H1 (cell line): ENCODE results near the gene CAPN1. TPM values are rescaled to one million over a fixed set of nuclear protein-coding genes. Genes with fewer than 3 reads are reported as not detected.
"Not testable (repeated sequence)": the region's sequence is repeated elsewhere in the genome, so short reads cannot be mapped to it uniquely, and the experiment has no call there.

Source experiments
- CTCF ChIA-PET: fragments of 300-600 bp; sonication (Branson Sonifier 250); formaldehyde crosslinking; loops from one replicate; lab custom pipeline; 2021; ENCODE audit not compliant: partially characterized antibody; lab: Charles Lee
- POLR2A ChIA-PET: fragments of 300-600 bp; sonication (Branson Sonifier 250); formaldehyde crosslinking; loops from one replicate; lab custom pipeline; 2021; ENCODE audit warnings: inconsistent platforms; ENCODE audit not compliant: partially characterized antibody; lab: Charles Lee
- DNase-seq, 2 experiments: peaks; one replicate each; pipeline versions ENCODE4 v3.0.0 to v3.0.0-alpha.2; 2010 to 2022; ENCODE audit warnings: low spot score in 2 of 2, low read depth in 1 of 2, mixed read lengths in 1 of 2
- FAIRE-seq: peaks from 2 replicates; lab custom pipeline; 2011; peaks lifted over from hg19 to GRCh38; lab: Jason Lieb, UNC
- H2AFZ ChIP-seq: 2 replicates; pipeline ENCODE4 v1.8.1; 2012; ENCODE audit warnings: low read length, inconsistent platforms
- H2AK5ac ChIP-seq: 2 replicates; pipeline ENCODE4 v1.6.1; 2013; ENCODE audit warnings: low read depth, low read length
- H2BK120ac ChIP-seq: replicated peaks from 2 replicates; pipeline ENCODE3; 2013; ENCODE audit warnings: low read depth, low read length, inconsistent platforms
- H2BK12ac ChIP-seq: 2 replicates; pipeline ENCODE4 v1.6.1; 2013; ENCODE audit warnings: low read depth, low read length
- H2BK15ac ChIP-seq: 2 replicates; pipeline ENCODE4 v1.6.1; 2013; ENCODE audit warnings: low read length
- H2BK20ac ChIP-seq: 2 replicates; pipeline ENCODE4 v1.6.1; 2013; ENCODE audit warnings: low read length
- H2BK5ac ChIP-seq: 2 replicates; pipeline ENCODE4 v1.6.1; 2013; ENCODE audit warnings: low read depth, low read length
- H3K14ac ChIP-seq: 2 replicates; pipeline ENCODE4 v1.6.1; 2013; ENCODE audit warnings: inconsistent platforms; ENCODE audit not compliant: insufficient read length
- H3K18ac ChIP-seq: 2 replicates; pipeline ENCODE4 v1.6.1; 2013; ENCODE audit warnings: low read length; ENCODE audit errors: extremely low read depth
- H3K23ac ChIP-seq: 2 replicates; pipeline ENCODE4 v1.6.1; 2013; ENCODE audit warnings: inconsistent platforms; ENCODE audit not compliant: insufficient read length
- H3K23me2 ChIP-seq: 2 replicates; pipeline ENCODE4 v1.6.1; 2013; ENCODE audit warnings: low read depth, low read length
- H3K27ac ChIP-seq: 2 replicates; pipeline ENCODE4 v1.6.1; 2011; ENCODE audit warnings: low read depth, low read length, inconsistent platforms
- H3K27me3 ChIP-seq, 4 experiments: replicated peaks in 1 of 4; 1 replicate in 1 of 4; 2 replicates in 3 of 4; pipeline versions ENCODE4 v1.6.1 to v1.8.1; 2011 to 2013; ENCODE audit warnings: low read length in 3 of 4, mild to moderate bottlenecking in 3 of 4, inconsistent platforms in 2 of 4, mixed read lengths in 2 of 4, moderate library complexity in 1 of 4; ENCODE audit not compliant: control insufficient read depth in 3 of 4, insufficient read depth in 3 of 4; ENCODE audit errors: extremely low read depth in 1 of 4
- H3K36me3 ChIP-seq, 4 experiments: 2 replicates each; pipeline versions ENCODE4 v1.6.1 to v1.8.1; 2011 to 2013; ENCODE audit warnings: mild to moderate bottlenecking in 4 of 4, low read length in 3 of 4, moderate library complexity in 2 of 4, control low read depth in 1 of 4, inconsistent platforms in 1 of 4; ENCODE audit not compliant: insufficient read depth in 4 of 4, control insufficient read depth in 2 of 4
- H3K4ac ChIP-seq: replicated peaks from 2 replicates; pipeline ENCODE3; 2013; ENCODE audit warnings: low read length, low read depth, mixed read lengths, inconsistent platforms; ENCODE audit not compliant: insufficient read length
- H3K4me1 ChIP-seq, 4 experiments: replicated peaks in 1 of 4; 1 replicate in 1 of 4; 2 replicates in 3 of 4; pipeline versions ENCODE4 v1.6.1 to v1.8.1; 2011 to 2013; ENCODE audit warnings: low read length in 3 of 4, inconsistent platforms in 2 of 4, mixed read lengths in 1 of 4; ENCODE audit not compliant: insufficient read depth in 4 of 4, control insufficient read depth in 3 of 4
- H3K4me2 ChIP-seq, 2 experiments: 2 replicates each; pipeline versions ENCODE4 v1.6.1 to v1.8.1; 2011 to 2013; ENCODE audit warnings: low read depth in 2 of 2, low read length in 2 of 2, control low read depth in 1 of 2, inconsistent platforms in 1 of 2, mild to moderate bottlenecking in 1 of 2; ENCODE audit not compliant: insufficient read depth in 1 of 2
- H3K4me3 ChIP-seq, 4 experiments: fragments of 200-600, 300-600 bp in 1 of 4; sonication (generic), shearing (Covaris generic), sonication (Bioruptor Twin) in 1 of 4; 2 replicates each; pipeline versions ENCODE4 v1.5.1 to v1.8.1; 2011 to 2016; ENCODE audit warnings: low read length in 4 of 4, low read depth in 3 of 4, control low read depth in 2 of 4, inconsistent platforms in 2 of 4, mild to moderate bottlenecking in 2 of 4, mixed read lengths in 1 of 4, moderate library complexity in 1 of 4; ENCODE audit not compliant: insufficient read depth in 2 of 4; ENCODE audit errors: extremely low read depth in 1 of 4
- H3K56ac ChIP-seq: replicated peaks from 2 replicates; pipeline ENCODE3; 2013; ENCODE audit warnings: low read depth, mild to moderate bottlenecking, mixed read lengths, low read length, inconsistent platforms; ENCODE audit not compliant: insufficient read length
- H3K79me1 ChIP-seq: 2 replicates; pipeline ENCODE4 v1.6.1; 2013; ENCODE audit warnings: low read depth, low read length, control low read depth
- H3K79me2 ChIP-seq, 2 experiments: 2 replicates each; pipeline versions ENCODE4 v1.6.1 to v1.8.1; 2012 to 2013; ENCODE audit warnings: low read length in 2 of 2, mild to moderate bottlenecking in 2 of 2, inconsistent platforms in 1 of 2; ENCODE audit not compliant: insufficient read depth in 2 of 2, control insufficient read depth in 1 of 2
- H3K9ac ChIP-seq, 4 experiments: replicated peaks in 1 of 4; 1 replicate in 1 of 4; 2 replicates in 3 of 4; pipeline versions ENCODE4 v1.6.1 to v1.8.1; 2011 to 2013; ENCODE audit warnings: low read depth in 3 of 4, low read length in 3 of 4, control low read depth in 2 of 4, mild to moderate bottlenecking in 2 of 4, moderate library complexity in 2 of 4, inconsistent platforms in 1 of 4; ENCODE audit errors: extremely low read depth in 1 of 4
- H3K9me3 ChIP-seq, 2 experiments: 2 replicates each; pipeline versions ENCODE4 v1.6.1 to v1.8.1; 2012 to 2013; ENCODE audit warnings: mild to moderate bottlenecking in 2 of 2, moderate library complexity in 2 of 2, control low read depth in 1 of 2, inconsistent platforms in 1 of 2, low read depth in 1 of 2, low read length in 1 of 2, mixed read lengths in 1 of 2; ENCODE audit not compliant: insufficient read depth in 2 of 2
- H4K20me1 ChIP-seq, 2 experiments: replicated peaks in 1 of 2; 2 replicates each; pipeline versions ENCODE3 to v1.8.1; 2011 to 2013; ENCODE audit warnings: inconsistent platforms in 2 of 2, low read length in 2 of 2, mild to moderate bottlenecking in 1 of 2; ENCODE audit not compliant: insufficient read depth in 2 of 2, control insufficient read depth in 1 of 2
- H4K5ac ChIP-seq: 2 replicates; pipeline ENCODE4 v1.6.1; 2013; ENCODE audit warnings: low read length, low read depth, mixed read lengths, inconsistent platforms; ENCODE audit not compliant: insufficient read length
- H4K8ac ChIP-seq: 2 replicates; pipeline ENCODE4 v1.8.0; 2013; ENCODE audit warnings: mild to moderate bottlenecking, moderate library complexity, low read length, inconsistent platforms; ENCODE audit not compliant: insufficient read depth; ENCODE audit errors: extremely low read depth
- H4K91ac ChIP-seq: replicated peaks from 2 replicates; pipeline ENCODE3; 2013; ENCODE audit warnings: low read length, mixed read lengths, inconsistent platforms; ENCODE audit not compliant: insufficient read length
- KDM1A ChIP-seq: fragments of 200-600, 300-600 bp; sonication (generic); IDR thresholded peaks from 2 replicates; pipeline ENCODE4 v1.7.1; 2016; ENCODE audit warnings: mild to moderate bottlenecking, low read length, borderline replicate concordance
- RNF2 ChIP-seq: fragments of 200-900, 300-1000 bp; sonication (generic); IDR thresholded peaks from 2 replicates; pipeline ENCODE4 v1.7.1; 2016; ENCODE audit warnings: borderline replicate concordance, low read depth, mild to moderate bottlenecking, antibody characterized with exemption, low read length; ENCODE audit not compliant: poor library complexity, severe bottlenecking; ENCODE audit errors: missing control alignments
- TCF12 ChIP-seq: IDR thresholded peaks from 2 replicates; pipeline ENCODE4 v1.6.1; 2011; ENCODE audit warnings: low read depth, mild to moderate bottlenecking, low read length
- WGBS, 2 experiments: shearing (Covaris generic) in 1 of 2; methylation state at CpG; one replicate each; pipeline versions ENCODE4 v1.1.6 to v1.1.7; 2013 to 2015; ENCODE audit warnings: low lambda C conversion rate in 2 of 2, mixed read lengths in 2 of 2, inconsistent platforms in 1 of 2, low coverage in 1 of 2, missing lambda C conversion rate in 1 of 2; ENCODE audit not compliant: insufficient replicate concordance in 2 of 2, insufficient coverage in 1 of 2, insufficient read length in 1 of 2; ENCODE audit errors: extremely low coverage in 1 of 2, missing lambda C conversion rate in 1 of 2; 5-methylcytosine and 5-hydroxymethylcytosine counted together
- polyA plus RNA-seq, 7 experiments: library from polyadenylated mRNA; depleted of rRNA in 3 of 7; stranded (reverse) in 5 of 7; unstranded in 2 of 7; fragments of >200 nt in 5 of 7; fragments of 200-250 nt in 2 of 7; gene quantifications; 1 replicate in 5 of 7; 2 replicates in 1 of 7; 4 replicates in 1 of 7; pipeline versions ENCODE4 v1.2.1 to v1.2.3, GENCODE V29; 2011 to 2013; ENCODE audit warnings: missing spikeins in 2 of 7, mixed read lengths in 2 of 7
- total RNA-seq: library from RNA; stranded (reverse); fragmentation: NEBNext Ultra II Directional; extraction: Animal tissue kit (Norgen Biotek cat#: 25700); gene quantifications from 2 replicates; pipeline ENCODE4 v1.2.1, GENCODE V29; 2021
- TF ChIP-seq, protein P1 (sequence below): IDR thresholded peaks from 2 replicates; pipeline ENCODE4 v1.6.1; 2011; ENCODE audit warnings: low read depth, mild to moderate bottlenecking, low read length; ENCODE audit not compliant: insufficient read depth

Gene CAPN1
- total and polyA plus RNA-seq, 2 of the 8 experiments (the other 6 are each of a cell fraction or from before 2014, with no cell fraction given), result 194 to 233 TPM

DNA sequence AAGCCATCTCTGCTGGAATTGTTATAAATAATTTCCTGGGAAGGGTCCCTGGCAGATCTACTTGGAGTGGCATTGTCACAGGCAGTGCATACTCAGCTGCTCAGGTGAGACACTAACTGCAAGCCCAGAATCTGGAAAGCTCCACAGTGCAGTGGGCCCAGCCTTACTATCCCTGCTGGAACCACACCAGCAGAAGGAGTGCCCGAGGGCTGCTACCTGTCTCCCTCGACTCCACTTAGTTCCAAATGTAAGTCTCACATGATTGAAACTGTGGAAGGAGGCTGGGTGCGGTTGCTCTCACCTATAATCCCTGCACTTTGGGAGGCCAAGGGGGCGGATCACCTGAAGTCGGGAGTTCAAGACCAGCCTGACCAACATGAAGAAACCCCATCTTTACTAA lies 33.1 kb upstream of the CAPN1 start (continued):
- TF ChIP-seq, protein P1, sequence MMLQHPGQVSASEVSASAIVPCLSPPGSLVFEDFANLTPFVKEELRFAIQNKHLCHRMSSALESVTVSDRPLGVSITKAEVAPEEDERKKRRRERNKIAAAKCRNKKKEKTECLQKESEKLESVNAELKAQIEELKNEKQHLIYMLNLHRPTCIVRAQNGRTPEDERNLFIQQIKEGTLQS, result no peak
- TF ChIP-seq KDM1A, result no peak
- TF ChIP-seq RNF2, result no peak
- no peak for TF ChIP-seq TCF12

DNA sequence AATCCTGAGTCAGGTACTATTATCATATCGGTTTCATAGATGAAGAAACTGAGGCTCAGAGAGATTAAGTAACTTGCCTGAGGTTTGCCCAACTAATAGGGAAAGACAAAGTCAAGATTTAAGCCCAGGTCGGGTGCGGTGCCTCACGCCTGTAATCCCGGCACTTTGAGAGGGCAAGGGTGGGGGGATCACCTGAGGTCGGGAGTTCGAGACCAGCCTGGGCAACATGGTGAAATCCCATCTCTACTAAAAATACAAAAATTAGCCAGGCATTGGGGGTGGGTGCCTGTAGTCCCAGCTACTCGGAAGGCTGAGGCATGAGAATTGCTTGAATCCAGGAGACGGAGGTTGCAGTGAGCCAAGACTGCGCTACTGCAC lies 31.6 kb upstream of the CAPN1 start:
- H3K79me1 ChIP-seq, result not testable (repeated sequence)

More for the DNA sequence above, 31.6 kb upstream of the CAPN1 start:
- H4K8ac ChIP-seq, H3K9me3 ChIP-seq, H3K27me3 ChIP-seq, H4K91ac ChIP-seq, H3K27ac ChIP-seq, H3K56ac ChIP-seq, FAIRE-seq, H3K36me3 ChIP-seq, H3K79me2 ChIP-seq, POLR2A ChIA-PET, DNase-seq, H3K4me1 ChIP-seq, H2AFZ ChIP-seq, H2BK20ac ChIP-seq, H3K18ac ChIP-seq, H4K5ac ChIP-seq, H3K4me3 ChIP-seq, H2BK5ac ChIP-seq, H3K23ac ChIP-seq, H4K20me1 ChIP-seq, H2BK15ac ChIP-seq, H2BK12ac ChIP-seq, H3K4ac ChIP-seq, H2BK120ac ChIP-seq, H2AK5ac ChIP-seq, H3K14ac ChIP-seq, H3K9ac ChIP-seq, CTCF ChIA-PET, H3K4me2 ChIP-seq, H3K23me2 ChIP-seq: not testable (repeated sequence)
- WGBS, 2 experiments, result 90% methylated on average over 10 of the region's 10 CpGs; no CpG with 5 or more reads in 1 of the 2 experiments
